NCI-H1105 (cell line): ENCODE results near the gene NDUFAF2.
"Not testable (repeated sequence)": the region's sequence is repeated elsewhere in the genome, so short reads cannot be mapped to it uniquely, and the experiment has no call there.

ENCODE experiments used
- DNase-seq: peaks from one replicate; lab custom pipeline; 2025; lab: John Stamatoyannopoulos, UW

Gene NDUFAF2

DNA sequence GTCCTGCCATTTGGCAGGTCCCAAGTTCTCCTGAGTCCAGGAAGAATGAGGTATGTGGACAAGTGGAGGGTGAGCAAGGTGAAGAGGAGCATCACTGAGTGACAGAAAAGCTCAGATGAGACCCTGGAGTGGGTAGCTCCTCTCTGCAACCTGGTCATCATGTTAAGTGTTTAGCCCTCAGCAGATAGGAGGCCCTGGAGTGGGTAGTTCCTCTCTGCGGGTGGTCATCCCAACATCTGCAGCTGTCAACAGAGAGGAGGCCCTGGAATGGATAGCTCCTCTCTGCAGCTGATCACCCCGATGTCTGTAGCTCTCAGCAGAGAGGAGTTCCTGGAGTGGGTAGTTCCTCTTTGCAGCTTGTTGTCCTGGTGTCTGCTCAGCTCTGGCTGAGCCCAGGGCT, 48.4 kb downstream of the NDUFAF2 start:
- no peak for DNase-seq

DNA sequence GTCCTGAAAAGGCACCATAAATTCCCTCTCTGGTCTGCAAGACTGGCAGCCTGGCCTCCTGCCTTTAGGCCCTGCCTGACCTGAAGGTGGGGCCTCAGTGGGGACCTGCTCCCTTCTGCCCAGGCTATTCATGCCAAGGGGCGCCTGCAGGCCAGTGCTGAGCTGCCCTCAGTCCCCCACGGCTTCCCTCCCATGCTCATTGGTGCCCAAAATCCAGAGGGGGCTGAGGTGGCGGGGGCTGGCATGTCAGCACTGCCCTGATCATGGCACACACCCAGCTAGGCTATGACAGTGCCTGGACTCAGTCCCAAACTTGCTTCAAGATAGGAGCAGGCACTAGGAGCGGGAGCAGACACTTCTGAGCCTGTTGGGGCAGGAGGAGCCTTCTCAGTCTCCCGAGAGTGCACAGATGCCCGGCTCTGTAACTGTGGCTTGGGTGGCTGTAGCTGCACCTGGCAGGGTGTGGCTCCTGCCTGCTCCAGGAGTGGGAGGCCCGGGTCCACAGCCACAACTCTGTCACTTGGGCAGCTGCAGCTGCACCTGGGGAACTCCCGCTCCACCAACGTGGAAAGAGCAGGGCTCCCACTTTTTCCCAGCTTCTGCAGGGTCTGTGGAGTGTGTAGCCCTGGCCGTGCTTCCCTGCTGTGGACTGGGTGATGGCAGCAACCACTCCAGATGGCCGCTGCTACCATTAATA, 49.0 kb downstream of the NDUFAF2 start:
- no peak for DNase-seq

DNA sequence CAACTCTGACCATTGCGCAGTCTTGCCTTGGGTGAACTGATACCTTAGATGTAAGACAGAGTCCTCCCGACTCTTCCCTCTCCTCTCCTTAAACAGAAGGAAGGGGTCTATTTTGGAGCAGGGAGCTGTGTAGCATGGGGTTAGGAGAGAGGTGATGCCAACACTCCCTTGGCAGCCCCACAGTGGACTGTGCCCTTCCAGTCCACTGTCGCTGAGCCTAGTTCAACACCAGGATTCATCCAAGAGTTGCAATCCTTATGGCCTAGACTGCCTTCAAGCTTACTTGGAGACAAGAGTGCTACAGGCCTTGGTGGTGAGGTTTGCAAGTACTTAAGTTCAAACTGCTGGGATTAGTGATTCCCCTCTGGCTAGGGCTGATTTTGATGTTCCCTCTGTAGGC, 51.4 kb downstream of the NDUFAF2 start:
- no peak for DNase-seq

- DNase-seq: no peak
Measured at GRCh38 chr5:60997721-60998120, 52.7 kb downstream of the NDUFAF2 start.

DNA sequence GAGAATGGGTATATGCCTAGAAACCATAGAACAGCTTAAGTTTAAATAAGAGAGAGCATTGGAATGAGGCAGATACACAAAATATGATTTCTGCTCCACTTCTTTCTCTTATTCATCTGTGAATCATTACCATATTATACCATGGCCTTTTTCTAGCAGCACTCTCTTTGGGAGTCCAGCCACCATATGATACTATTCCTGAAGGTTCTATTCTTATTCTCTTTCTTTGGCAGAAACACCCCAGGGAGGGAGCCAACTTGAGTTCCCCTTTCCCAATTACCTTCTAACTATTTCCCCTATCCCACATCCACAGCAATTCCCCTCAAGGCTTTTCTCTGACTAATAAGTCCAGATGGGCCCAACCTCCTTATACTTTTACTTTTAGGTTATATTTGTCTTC, 55.9 kb downstream of the NDUFAF2 start:
- DNase-seq: no peak

DNA sequence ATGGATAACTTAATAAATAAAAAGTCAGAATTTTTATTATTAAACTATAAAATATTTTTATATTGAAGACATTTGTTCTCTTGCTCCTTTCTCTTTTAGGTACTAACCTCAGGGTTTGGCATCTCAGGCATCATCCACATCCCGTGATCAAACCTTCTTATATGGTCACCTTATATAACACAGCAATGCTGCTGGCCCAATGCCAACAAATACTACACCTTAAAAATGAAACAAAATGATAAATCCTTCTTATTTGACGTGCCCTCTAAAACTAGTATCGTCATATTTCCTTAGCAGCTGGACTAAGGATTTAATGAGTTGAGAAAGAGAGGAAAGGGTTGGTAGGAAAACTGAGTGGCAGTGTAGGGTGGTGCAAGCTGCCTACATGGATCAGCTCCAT, 56.6 kb downstream of the NDUFAF2 start:
- DNase-seq: no peak

DNA sequence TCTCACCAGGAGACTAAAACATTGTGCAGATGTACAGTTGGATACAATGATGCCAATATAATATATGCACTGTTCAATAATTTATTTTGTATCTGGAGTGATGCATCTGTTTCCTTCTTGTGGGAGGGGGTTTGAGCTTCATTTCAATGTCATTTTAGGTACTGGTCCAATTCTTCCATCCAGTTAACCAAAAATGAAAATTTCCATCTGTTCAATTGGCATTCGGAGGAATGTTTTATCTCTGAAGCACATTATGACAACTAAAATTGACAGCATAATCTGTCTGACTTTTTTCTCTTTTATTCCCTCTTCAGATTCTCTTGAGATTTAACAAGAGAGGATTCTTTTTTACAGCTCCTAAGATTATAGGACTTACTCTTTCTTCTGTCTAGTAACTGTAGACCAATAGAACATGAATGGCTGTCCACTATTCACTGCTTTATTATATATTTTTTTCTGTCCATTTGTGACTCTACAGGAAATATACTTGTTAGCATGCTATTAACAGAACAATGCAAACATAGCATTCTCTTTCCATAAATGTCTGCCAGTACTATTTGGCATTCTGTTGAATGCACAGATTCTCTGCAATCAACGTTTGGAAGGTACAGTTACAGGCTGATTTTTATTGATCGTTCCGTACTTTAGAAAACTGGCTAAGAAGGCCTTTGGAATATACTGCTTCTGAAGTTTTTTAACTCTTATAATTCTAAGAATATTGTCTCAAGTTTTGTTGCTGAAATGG, 57.8 kb downstream of the NDUFAF2 start:
- no peak for DNase-seq

GRCh38 chr5:61004448-61004847, 59.4 kb downstream of the NDUFAF2 start:
- no peak for DNase-seq

GRCh38 chr5:61009907-61010306, 64.9 kb downstream of the NDUFAF2 start:
- DNase-seq: no peak

DNA sequence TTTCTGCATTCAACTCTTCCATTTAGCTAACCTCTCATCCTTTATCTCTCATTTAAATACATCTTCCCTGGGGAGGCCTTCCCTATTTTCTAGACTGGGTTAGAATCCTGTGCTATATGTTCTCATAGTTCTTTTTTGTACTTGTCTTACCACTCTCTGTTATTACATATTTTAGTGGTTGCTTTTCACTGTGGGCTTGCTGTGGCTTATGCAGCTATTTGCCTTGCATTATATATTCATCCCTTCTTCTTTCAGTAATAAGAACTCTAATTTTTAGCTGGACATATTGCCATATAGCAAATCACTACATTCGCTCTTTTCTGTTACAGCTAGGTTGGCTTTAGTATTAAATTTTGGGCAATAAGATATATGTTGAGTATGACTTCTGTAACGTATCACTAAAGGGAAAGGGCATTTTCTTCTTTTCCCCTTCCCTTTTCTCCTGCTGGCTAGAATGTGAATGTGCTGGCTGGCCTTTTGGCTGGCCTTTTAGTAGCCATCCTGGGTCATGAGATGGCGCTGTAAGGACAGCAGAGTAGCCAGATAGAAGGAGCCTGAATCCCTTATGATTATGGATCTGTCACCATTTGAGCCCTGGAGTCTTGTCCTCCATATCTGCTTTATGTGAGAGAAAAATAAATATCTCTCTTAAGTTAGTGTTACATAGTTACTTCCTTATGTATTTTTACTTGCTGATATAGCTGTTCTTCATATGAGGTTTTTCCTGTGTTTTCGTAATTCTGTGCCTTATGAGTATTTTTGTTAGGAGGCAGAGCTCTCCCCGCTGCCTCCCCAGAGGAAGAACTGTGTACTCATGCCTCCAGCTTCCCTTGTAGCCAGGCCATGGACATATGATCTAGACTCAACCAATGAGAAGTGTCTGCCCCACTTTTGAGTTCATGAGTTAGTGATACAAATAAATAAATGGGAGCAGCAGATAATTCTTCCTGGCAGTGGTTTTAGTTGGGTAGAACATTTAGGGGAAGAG, 65.8 kb downstream of the NDUFAF2 start:
- DNase-seq: no peak

DNA sequence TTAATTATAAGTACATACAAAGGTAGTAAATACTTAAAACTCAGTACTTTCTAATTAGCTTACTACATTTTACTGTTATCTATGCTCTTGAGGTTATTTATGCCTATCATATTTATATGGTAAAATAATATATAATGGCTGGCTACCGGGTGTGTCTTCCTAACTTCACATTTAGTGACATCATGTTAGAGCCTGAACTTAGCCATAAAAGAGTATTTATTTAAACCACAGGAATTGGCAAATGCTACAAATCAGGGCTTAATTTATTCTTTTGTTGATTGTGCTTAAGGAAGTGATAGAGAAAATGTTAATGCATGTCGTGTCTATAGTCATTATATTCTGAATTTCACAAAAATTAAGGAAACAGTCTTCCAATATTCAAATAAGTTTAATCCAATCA, 73.1 kb downstream of the NDUFAF2 start:
- DNase-seq: no peak

- DNase-seq: no peak
Measured at GRCh38 chr5:61019642-61020041, 74.6 kb downstream of the NDUFAF2 start.

DNA sequence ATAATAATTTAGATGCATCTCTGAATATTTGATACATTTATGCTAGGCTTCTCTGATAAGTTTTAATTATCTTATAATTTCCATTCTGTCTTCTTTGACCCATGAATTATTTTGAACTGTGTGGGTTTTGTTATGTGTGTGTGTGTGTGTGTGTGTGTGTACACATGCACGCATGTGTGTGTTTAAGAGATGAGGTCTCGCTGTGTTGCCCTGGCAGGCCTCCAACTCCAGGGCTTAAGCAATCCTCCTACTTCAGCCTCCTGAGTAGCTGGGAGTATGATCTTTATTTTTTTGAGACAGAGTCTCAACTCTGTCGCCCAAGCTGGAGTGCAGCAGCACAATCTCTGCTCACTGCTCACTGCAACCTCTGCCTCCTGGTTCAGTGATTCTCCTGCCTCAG, 75.4 kb downstream of the NDUFAF2 start:
- no peak for DNase-seq

DNA sequence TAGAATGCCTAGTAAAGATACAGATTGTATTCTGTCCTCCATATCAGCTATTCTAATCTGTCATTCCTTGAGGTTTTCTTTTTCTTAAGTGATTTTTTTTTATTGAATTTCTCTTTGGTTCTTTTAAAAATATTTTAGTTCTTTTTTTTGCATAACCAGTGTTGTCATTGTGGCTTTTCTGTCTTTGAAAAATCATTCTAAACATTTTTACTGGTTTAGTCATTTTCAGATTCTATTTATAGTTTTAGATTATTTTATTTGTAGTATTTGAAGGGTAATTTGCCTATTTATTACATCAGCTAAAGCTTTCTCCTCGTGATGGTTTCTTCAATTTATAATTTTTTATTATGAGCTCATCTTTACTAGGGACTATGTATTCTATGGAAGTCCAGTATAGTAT, 78.1 kb downstream of the NDUFAF2 start:
- no peak for DNase-seq

- no peak for DNase-seq
Measured at GRCh38 chr5:61026004-61026403, 81.0 kb downstream of the NDUFAF2 start.

DNA sequence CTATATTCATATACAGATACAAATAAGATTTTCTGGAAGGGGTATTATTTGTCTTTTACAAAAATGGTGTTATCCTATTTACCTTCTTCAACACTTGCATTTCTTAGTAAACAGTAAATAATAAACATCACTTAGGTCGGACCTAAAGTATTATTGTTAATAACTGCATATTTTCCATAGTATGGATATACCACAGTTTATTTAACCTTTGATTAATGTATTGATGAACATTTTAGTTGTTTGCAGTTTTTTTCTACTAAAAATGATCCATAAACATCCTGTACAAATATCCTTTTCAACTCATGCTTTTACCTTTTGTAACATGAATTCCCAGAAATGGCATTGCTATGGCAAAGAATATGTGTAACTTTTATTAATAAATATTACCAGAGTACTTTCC, 83.4 kb downstream of the NDUFAF2 start:
- DNase-seq: no peak

GRCh38 chr5:61029456-61030162, 84.6 kb downstream of the NDUFAF2 start:
- no peak for DNase-seq

- DNase-seq: no peak
Measured at GRCh38 chr5:61030163-61030482, 85.1 kb downstream of the NDUFAF2 start.

DNA sequence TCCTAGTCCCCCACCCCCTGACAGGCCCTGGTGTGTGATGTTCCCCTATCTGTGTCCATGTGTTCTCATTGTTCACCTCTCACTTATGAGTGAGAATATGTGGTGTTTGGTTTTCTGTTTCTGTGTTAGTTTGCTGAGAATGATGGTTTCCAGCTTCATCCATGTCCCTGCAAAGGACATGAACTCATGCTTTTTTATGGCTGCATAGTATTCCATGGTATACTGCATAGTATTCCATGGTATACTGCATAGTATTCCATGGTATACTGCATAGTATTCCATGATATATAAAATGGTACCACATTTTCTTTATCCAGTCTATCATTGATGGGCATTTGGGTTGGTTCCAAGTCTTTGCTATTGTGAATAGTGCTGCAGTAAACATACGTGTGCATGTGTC, 86.3 kb downstream of the NDUFAF2 start:
- DNase-seq: not testable (repeated sequence)

- DNase-seq: no peak
Measured at GRCh38 chr5:61044545-61044944, 99.5 kb downstream of the NDUFAF2 start.

- no peak for DNase-seq
Measured at GRCh38 chr5:61047346-61047745, 102.3 kb downstream of the NDUFAF2 start.

DNA sequence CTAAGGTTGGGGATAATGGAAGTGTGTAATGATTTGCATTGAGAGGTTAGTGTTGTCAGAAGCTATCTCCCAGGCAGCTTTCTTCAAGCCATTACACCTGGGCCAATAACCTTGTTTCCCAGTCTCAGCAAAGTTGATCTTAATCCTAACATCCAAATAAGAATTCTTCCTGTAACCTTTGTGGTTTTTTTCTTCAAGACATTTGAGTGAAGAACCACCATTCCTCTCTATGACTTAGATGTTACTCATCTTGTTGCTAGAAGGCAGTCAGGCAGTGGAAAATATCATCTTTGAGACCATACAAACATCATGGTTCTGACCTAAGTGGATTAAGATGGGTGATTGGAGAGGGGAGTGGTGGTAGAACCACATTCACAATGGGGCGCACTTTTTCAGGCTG, 103.5 kb downstream of the NDUFAF2 start:
- no peak for DNase-seq
